GM23248 (cell line): ENCODE results near the gene FGD2. TPM values are rescaled to one million over a fixed set of nuclear protein-coding genes. Genes with fewer than 3 reads are reported as not detected.

Source experiments
- DNase-seq: peaks from one replicate; pipeline ENCODE4 v3.0.0-alpha.2; 2015
- H2AFZ ChIP-seq: fragments of 200-600 bp; sonication (generic); 2 replicates; pipeline ENCODE4 v1.6.1; 2016; ENCODE audit warnings: antibody characterized with exemption
- H3F3A ChIP-seq: fragments of 200-600 bp; sonication (generic); 2 replicates; pipeline ENCODE4 v1.6.1; 2016; ENCODE audit warnings: mild to moderate bottlenecking, antibody characterized with exemption, mixed run types; ENCODE audit not compliant: insufficient read depth
- H3K27ac ChIP-seq: fragments of 200-600 bp; sonication (generic); 2 replicates; pipeline ENCODE4 v1.5.1; 2016; ENCODE audit warnings: mild to moderate bottlenecking
- H3K27me3 ChIP-seq: fragments of 200-600 bp; sonication (generic); replicated peaks from 2 replicates; pipeline ENCODE4 v1.6.1; 2016; ENCODE audit warnings: mild to moderate bottlenecking; ENCODE audit not compliant: insufficient read depth
- H3K36me3 ChIP-seq: fragments of 200-600 bp; sonication (generic); 2 replicates; pipeline ENCODE4 v1.6.1; 2016; ENCODE audit warnings: low read depth, mild to moderate bottlenecking
- H3K4me1 ChIP-seq: fragments of 200-600 bp; sonication (generic); 2 replicates; pipeline ENCODE4 v1.6.1; 2016; ENCODE audit warnings: mild to moderate bottlenecking; ENCODE audit not compliant: insufficient read depth
- H3K4me2 ChIP-seq: fragments of 200-600 bp; sonication (generic); one replicate; pipeline ENCODE4 v1.6.1; 2016; ENCODE audit warnings: mild to moderate bottlenecking; ENCODE audit not compliant: unreplicated experiment
- H3K4me3 ChIP-seq: fragments of 200-600 bp; sonication (generic); 2 replicates; pipeline ENCODE4 v1.5.1; 2016; ENCODE audit warnings: mild to moderate bottlenecking
- H3K79me2 ChIP-seq: fragments of 200-600 bp; sonication (generic); 2 replicates; pipeline ENCODE4 v1.6.1; 2016; ENCODE audit warnings: mild to moderate bottlenecking; ENCODE audit not compliant: insufficient read depth
- H3K9ac ChIP-seq: fragments of 200-600 bp; sonication (generic); 2 replicates; pipeline ENCODE4 v1.6.1; 2016; ENCODE audit warnings: mild to moderate bottlenecking
- H3K9me2 ChIP-seq: fragments of 200-600 bp; sonication (generic); 2 replicates; pipeline ENCODE4 v1.6.1; 2016; ENCODE audit warnings: mixed run types, mild to moderate bottlenecking, moderate library complexity; ENCODE audit not compliant: insufficient read depth
- H3K9me3 ChIP-seq: fragments of 200-600 bp; sonication (generic); one replicate; pipeline ENCODE4 v1.6.1; 2017; ENCODE audit warnings: low read depth
- H4K20me1 ChIP-seq: fragments of 200-600 bp; sonication (generic); 2 replicates; pipeline ENCODE4 v1.6.0; 2016; ENCODE audit not compliant: insufficient read depth
- EZH2 ChIP-seq: fragments of 200-600 bp; sonication (generic); IDR thresholded peaks from 2 replicates; pipeline ENCODE4 v1.6.1; 2018; ENCODE audit warnings: antibody characterized with exemption, mild to moderate bottlenecking; ENCODE audit not compliant: insufficient read depth, poor library complexity, severe bottlenecking
- EZH2phosphoT487 ChIP-seq: fragments of 200-600 bp; sonication (generic); IDR thresholded peaks from 2 replicates; pipeline ENCODE4 v1.6.1; 2018; ENCODE audit warnings: antibody characterized with exemption, moderate library complexity, mild to moderate bottlenecking, low read depth; ENCODE audit not compliant: insufficient read depth
- WGBS, 2 experiments: methylation state at CpG; one replicate each; pipeline ENCODE4 v1.1.6; 2015 to 2017; ENCODE audit warnings: low lambda C conversion rate in 2 of 2, low coverage in 1 of 2; ENCODE audit errors: missing lambda C conversion rate in 2 of 2; 5-methylcytosine and 5-hydroxymethylcytosine counted together
- in situ Hi-C: fragments of 300-500 bp; cut with MboI; formaldehyde crosslinking; loops from 2 replicates; pipeline ENCODE4 v1.15.0; 2020
- polyA plus RNA-seq: library from polyadenylated mRNA; unstranded; fragments of >200 nt; fragmentation: Nextera tagmentation; extraction: Ambion mirVana; gene quantifications from 2 replicates; pipeline ENCODE4 v1.2.1, GENCODE V29; 2016
- total RNA-seq: library from RNA; depleted of rRNA; stranded (reverse); fragments of >200 nt; shearing (Covaris generic); gene quantifications from 2 replicates; pipeline ENCODE4 v1.2.3, GENCODE V29; 2014; rRNA removed

FGD2 gene
- total and polyA plus RNA-seq, 2 experiments from 2014 or later, result not detected

- 0 out of 2 replicates have a peak overlapping the region, but pooled peaks have one; percentile 45 for H3K9ac ChIP-seq
- H3K79me2 ChIP-seq, result no peaks in the 10 kb centered on the region
- no peaks in the 10 kb centered on the region for H3K9me2 ChIP-seq
- no peak overlapping the region for H3K4me3 ChIP-seq
- H3K27me3 ChIP-seq, result no peaks in the 10 kb centered on the region
- H3K4me2 ChIP-seq, result peak overlapping the region; percentile 45
- H3K9me3 ChIP-seq, result no peaks in the 10 kb centered on the region
- DNase-seq, result peak; percentile 32
- no peak for TF ChIP-seq EZH2phosphoT487
- no peak for TF ChIP-seq EZH2
- 19 to 21% methylated on average over 11 of the region's 11 CpGs for WGBS, 2 experiments
- H3F3A ChIP-seq, result 0 out of 2 replicates have a peak, but pooled peaks cover 4% of the 10 kb centered on the region
- peak overlapping the region; percentile 27 for H3K27ac ChIP-seq
- H3K36me3 ChIP-seq, result no peaks in the 10 kb centered on the region
- in situ Hi-C loops, result no loop called here
- H2AFZ ChIP-seq, result no peak overlapping the region
- H4K20me1 ChIP-seq, result no peaks in the 10 kb centered on the region
- H3K4me1 ChIP-seq, result peaks cover 18% of the 10 kb centered on the region
These were observed 71.9 kb downstream of the FGD2 start for GRCh38 chr6:37077191-37077904.

DNA sequence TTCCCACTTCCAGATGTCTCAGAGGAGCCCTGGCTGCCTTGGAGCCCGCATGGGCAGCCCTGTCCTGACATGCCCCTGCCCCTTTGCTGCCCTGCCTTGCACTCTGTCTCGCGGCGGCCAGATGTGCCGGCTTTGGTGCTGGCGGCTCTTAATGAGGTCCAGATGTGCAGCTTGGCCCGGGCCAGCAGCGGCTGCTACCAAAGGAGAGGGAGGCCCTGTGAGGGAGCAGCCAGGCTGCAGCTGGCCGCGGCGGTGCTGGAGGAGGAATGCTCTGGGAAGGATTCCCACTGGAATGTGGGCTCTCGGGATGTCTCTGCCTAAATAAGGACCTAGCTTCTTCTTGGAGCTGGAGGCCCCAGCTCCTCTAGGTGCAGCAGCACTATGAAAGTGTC lies 72.4 kb downstream of the FGD2 start:
- no peaks in the 10 kb centered on the region for H4K20me1 ChIP-seq
- peak; percentile 96 for DNase-seq
- 0 out of 2 replicates have a peak overlapping the region, but pooled peaks have one; percentile 45 for H3K9ac ChIP-seq
- H3K79me2 ChIP-seq, result no peaks in the 10 kb centered on the region
- H3K9me3 ChIP-seq, result no peaks in the 10 kb centered on the region
- peak overlapping the region; percentile 45 for H3K4me2 ChIP-seq
- H3K36me3 ChIP-seq, result no peaks in the 10 kb centered on the region
- 0 out of 2 replicates have a peak, but pooled peaks cover 4% of the 10 kb centered on the region for H3F3A ChIP-seq
- no peak overlapping the region for H2AFZ ChIP-seq
- in situ Hi-C loops, result no loop called here
- H3K4me3 ChIP-seq, result no peak overlapping the region
- peak overlapping the region; percentile 27 for H3K27ac ChIP-seq
- no peaks in the 10 kb centered on the region for H3K9me2 ChIP-seq
- no peaks in the 10 kb centered on the region for H3K27me3 ChIP-seq
- WGBS, 2 experiments, result 0 to 2% methylated on average over 12 of the region's 12 CpGs
- H3K4me1 ChIP-seq, result peaks cover 18% of the 10 kb centered on the region
- TF ChIP-seq EZH2 (no peak), EZH2phosphoT487 (no peak)

Other genes with a start within 250 kb of the FGD2 start
- 0.63 TPM in 1 of 2 replicates, not detected in the other for gene CPNE5, start 166.2 kb upstream of the FGD2 start, total RNA-seq
- 0.14 and 0.23 TPM in 2 replicates for gene CPNE5, start 166.2 kb upstream of the FGD2 start, polyA plus RNA-seq
- 20.4 and 36.3 TPM in 2 replicates for gene PPIL1, start 130.9 kb upstream of the FGD2 start, total RNA-seq
- gene PPIL1, start 130.9 kb upstream of the FGD2 start, polyA plus RNA-seq, result 27.1 and 30.5 TPM in 2 replicates
- gene C6orf89, start 119.7 kb upstream of the FGD2 start, total RNA-seq, result 84.0 and 85.5 TPM in 2 replicates
- gene C6orf89, start 119.7 kb upstream of the FGD2 start, polyA plus RNA-seq, result 73.8 and 73.9 TPM in 2 replicates
- gene PI16, start 50.9 kb upstream of the FGD2 start, total RNA-seq, result 181 and 227 TPM in 2 replicates
- gene PI16, start 50.9 kb upstream of the FGD2 start, polyA plus RNA-seq, result 390 and 398 TPM in 2 replicates
- 418 and 473 TPM in 2 replicates for gene MTCH1, start 19.5 kb upstream of the FGD2 start, total RNA-seq
- gene MTCH1, start 19.5 kb upstream of the FGD2 start, polyA plus RNA-seq, result 370 and 395 TPM in 2 replicates
- gene PIM1, start 164.5 kb downstream of the FGD2 start, total RNA-seq, result 12.6 and 15.5 TPM in 2 replicates
- 10.8 and 12.0 TPM in 2 replicates for gene PIM1, start 164.5 kb downstream of the FGD2 start, polyA plus RNA-seq